ENCODE results near the gene KCNA3.

Gene KCNA3

GRCh38 chr1:110674337-110675059 lies at the start of gene KCNA3:
TSS of gene KCNA3 (minus strand) at chr1:110674940. CDS start at chr1:110674809, 131 bp downstream.
- DNase-seq: no peak

- DNase-seq: peak; percentile 94
Measured at GRCh38 chr1:110722807-110723206, 48.1 kb upstream of the KCNA3 start.

GRCh38 chr1:110719908-110720307 lies 45.2 kb upstream of the KCNA3 start:
- peak; percentile 81 for DNase-seq

- no peak for DNase-seq
Measured at GRCh38 chr1:110718452-110718851, 43.7 kb upstream of the KCNA3 start.

- no peak for DNase-seq
Measured at GRCh38 chr1:110717179-110717578, 42.4 kb upstream of the KCNA3 start.

- no peak for DNase-seq
Measured at GRCh38 chr1:110714374-110714995, 39.7 kb upstream of the KCNA3 start.

GRCh38 chr1:110713221-110713620 lies 38.5 kb upstream of the KCNA3 start:
- DNase-seq: peak; percentile 79

GRCh38 chr1:110710314-110710713 lies 35.6 kb upstream of the KCNA3 start:
- no peak for DNase-seq

- peak; percentile 88 for DNase-seq
Measured at GRCh38 chr1:110708974-110709440, 34.3 kb upstream of the KCNA3 start.

- DNase-seq: peak; percentile 87
Measured at GRCh38 chr1:110707232-110707631, 32.5 kb upstream of the KCNA3 start.

- no peak for DNase-seq
Measured at GRCh38 chr1:110706621-110707020, 31.9 kb upstream of the KCNA3 start.

- DNase-seq: no peak
Measured at GRCh38 chr1:110702260-110702659, 27.5 kb upstream of the KCNA3 start.

- DNase-seq: peak; percentile 38
Measured at GRCh38 chr1:110700767-110701166, 26.0 kb upstream of the KCNA3 start.

- DNase-seq: no peak
Measured at GRCh38 chr1:110697606-110698005, 22.9 kb upstream of the KCNA3 start.

GRCh38 chr1:110696818-110697217 lies 22.1 kb upstream of the KCNA3 start:
- DNase-seq: no peak

GRCh38 chr1:110690709-110691365 lies 16.1 kb upstream of the KCNA3 start:
- peak; percentile 62 for DNase-seq

GRCh38 chr1:110689868-110690267 lies 15.1 kb upstream of the KCNA3 start:
- DNase-seq: no peak

- DNase-seq: no peak
Measured at GRCh38 chr1:110688514-110688913, 13.8 kb upstream of the KCNA3 start.

GRCh38 chr1:110687250-110687649 lies 12.5 kb upstream of the KCNA3 start:
- peak; percentile 66 for DNase-seq

- DNase-seq: no peak
Measured at GRCh38 chr1:110686188-110686587, 11.4 kb upstream of the KCNA3 start.

GRCh38 chr1:110684491-110684890 lies 9.8 kb upstream of the KCNA3 start:
- DNase-seq: peak; percentile 66

- no peak for DNase-seq
Measured at GRCh38 chr1:110682898-110683297, 8.2 kb upstream of the KCNA3 start.

GRCh38 chr1:110680036-110680735 lies 5.4 kb upstream of the KCNA3 start:
- DNase-seq: no peak
